GM18517 (cell line): ENCODE data around the gene DPP6.

ENCODE experiments used
- ATAC-seq: cut with Tn5 transposase; IDR thresholded peaks from one replicate; pipeline ENCODE4 v1.9.1; 2021; ENCODE audit warnings: mild to moderate bottlenecking, moderate library complexity; ENCODE audit not compliant: unreplicated experiment

The DPP6 gene

GRCh38 chr7:154581251-154581890 lies 529.2 kb downstream of the DPP6 start:
- ATAC-seq: no peak

GRCh38 chr7:154583454-154583853 lies 531.3 kb downstream of the DPP6 start:
- ATAC-seq: no peak

GRCh38 chr7:154584352-154585252 lies 532.4 kb downstream of the DPP6 start:
- no peak for ATAC-seq

GRCh38 chr7:154587792-154588191 lies 535.6 kb downstream of the DPP6 start:
- ATAC-seq: no peak

- ATAC-seq: no peak
Measured at GRCh38 chr7:154591544-154591943, 539.3 kb downstream of the DPP6 start.

- no peak for ATAC-seq
Measured at GRCh38 chr7:154592388-154592787, 540.2 kb downstream of the DPP6 start.

GRCh38 chr7:154598396-154598795 lies 546.2 kb downstream of the DPP6 start:
- ATAC-seq: no peak

- ATAC-seq: no peak
Measured at GRCh38 chr7:154598864-154599263, 546.7 kb downstream of the DPP6 start.

GRCh38 chr7:154610903-154611302 lies 558.7 kb downstream of the DPP6 start:
- no peak for ATAC-seq

- ATAC-seq: no peak
Measured at GRCh38 chr7:154613811-154614210, 561.6 kb downstream of the DPP6 start.

GRCh38 chr7:154620141-154620755 lies 568.0 kb downstream of the DPP6 start:
- ATAC-seq: no peak

- no peak for ATAC-seq
Measured at GRCh38 chr7:154623399-154623798, 571.2 kb downstream of the DPP6 start.

- no peak for ATAC-seq
Measured at GRCh38 chr7:154627646-154628290, 575.6 kb downstream of the DPP6 start.

GRCh38 chr7:154628556-154628955 lies 576.4 kb downstream of the DPP6 start:
- ATAC-seq: no peak

- no peak for ATAC-seq
Measured at GRCh38 chr7:154631162-154631561, 579.0 kb downstream of the DPP6 start.

- ATAC-seq: no peak
Measured at GRCh38 chr7:154633641-154634040, 581.4 kb downstream of the DPP6 start.

GRCh38 chr7:154638286-154638685 lies 586.1 kb downstream of the DPP6 start:
- no peak for ATAC-seq

- ATAC-seq: no peak
Measured at GRCh38 chr7:154640266-154640865, 588.2 kb downstream of the DPP6 start.

GRCh38 chr7:154640917-154641316 lies 588.7 kb downstream of the DPP6 start:
- no peak for ATAC-seq

- ATAC-seq: no peak
Measured at GRCh38 chr7:154644366-154644765, 592.2 kb downstream of the DPP6 start.
